AG04450 (cell line): ENCODE data around the gene TMEM250. TPM values are rescaled to one million over a fixed set of nuclear protein-coding genes. Genes with fewer than 3 reads are reported as not detected.

ENCODE experiments used
- CTCF ChIA-PET: fragments of 300-600, 350-600 bp; formaldehyde crosslinking; extraction: SDS; loops from one replicate; lab custom pipeline; 2022; ENCODE audit warnings: antibody characterized with exemption, inconsistent platforms; lab: Charles Lee
- POLR2A ChIA-PET: fragments of 350-600 bp; formaldehyde crosslinking; extraction: SDS; loops from one replicate; lab custom pipeline; 2021; ENCODE audit warnings: antibody characterized with exemption, inconsistent platforms; lab: Yijun Ruan, JAX
- DNase-seq: peaks from one replicate; pipeline ENCODE4 v3.0.0-alpha.2; 2011; ENCODE audit warnings: low read depth, low spot score
- H3K27ac ChIP-seq: one replicate; pipeline ENCODE4 v1.5.1; 2012; ENCODE audit warnings: low read depth, low read length, control low read depth
- H3K27me3 ChIP-seq: one replicate; pipeline ENCODE4 v1.6.0; 2012; ENCODE audit warnings: low read length; ENCODE audit not compliant: control insufficient read depth, insufficient read depth
- H3K4me3 ChIP-seq: 2 replicates; pipeline ENCODE4 v1.5.1; 2011; ENCODE audit warnings: mild to moderate bottlenecking, low read depth, low read length, control low read depth
- H3K9me3 ChIP-seq: 2 replicates; pipeline ENCODE4 v1.5.1; 2012; ENCODE audit warnings: low read length; ENCODE audit not compliant: control insufficient read depth, insufficient read depth
- polyA plus RNA-seq: library from polyadenylated mRNA; depleted of rRNA; stranded (reverse); fragments of >200 nt; gene quantifications from 2 replicates; pipeline ENCODE4 v1.2.3, GENCODE V29; 2011
- TF ChIP-seq, protein P1 (sequence below): IDR thresholded peaks from 2 replicates; pipeline ENCODE4 v1.5.1; 2011; ENCODE audit warnings: low read depth, low read length, control low read depth, inconsistent platforms

Gene TMEM250
- polyA plus RNA-seq, 1 experiment, result 8.8 TPM

DNA sequence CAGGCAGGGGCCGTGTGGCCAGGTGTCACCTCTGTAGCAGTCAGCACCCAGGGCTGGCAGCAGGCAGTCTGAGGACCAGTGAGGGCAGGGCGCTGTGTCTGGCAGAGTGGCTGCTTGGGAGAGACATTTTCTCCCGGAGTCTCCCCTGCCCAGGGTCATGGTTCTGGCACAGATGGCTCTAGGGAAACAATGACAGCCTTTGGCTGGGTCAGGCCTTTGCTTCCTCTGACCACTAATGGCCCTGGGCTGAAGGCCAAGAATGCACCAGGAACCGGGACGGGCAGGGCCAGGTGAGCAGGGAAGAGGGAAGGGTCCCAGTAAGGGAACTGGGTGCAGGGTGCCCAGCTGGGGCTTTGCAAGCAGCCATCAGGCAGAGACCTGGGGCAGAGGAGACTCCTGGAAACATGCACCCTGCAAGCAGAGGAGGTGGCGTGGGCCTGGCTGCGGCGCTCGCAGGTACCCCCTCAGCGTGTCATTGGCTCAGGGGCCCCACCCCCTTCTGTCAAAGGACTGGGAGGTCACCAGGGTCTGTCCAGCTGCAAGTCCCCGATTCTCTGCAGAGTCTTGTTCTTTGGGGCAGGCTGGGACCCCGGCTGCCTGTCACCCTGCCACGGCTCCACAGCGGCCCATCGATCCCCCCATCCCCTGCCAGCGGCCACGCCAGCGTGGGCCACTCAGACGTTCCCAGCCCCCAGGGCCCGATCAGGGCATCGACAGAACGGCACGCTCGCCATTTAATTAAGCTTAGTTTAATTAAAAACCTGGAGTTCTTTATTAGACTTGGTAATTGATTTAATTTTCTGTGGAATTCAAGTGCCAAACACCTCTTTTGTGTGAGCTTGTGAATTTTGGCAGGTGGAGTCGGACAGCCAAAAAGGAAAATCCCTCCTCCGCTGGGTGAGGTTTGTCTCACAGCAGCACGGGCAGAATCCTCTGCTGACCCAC is 18.9 kb upstream of the TMEM250 start:
- no peak for DNase-seq
- TF ChIP-seq, protein P1, sequence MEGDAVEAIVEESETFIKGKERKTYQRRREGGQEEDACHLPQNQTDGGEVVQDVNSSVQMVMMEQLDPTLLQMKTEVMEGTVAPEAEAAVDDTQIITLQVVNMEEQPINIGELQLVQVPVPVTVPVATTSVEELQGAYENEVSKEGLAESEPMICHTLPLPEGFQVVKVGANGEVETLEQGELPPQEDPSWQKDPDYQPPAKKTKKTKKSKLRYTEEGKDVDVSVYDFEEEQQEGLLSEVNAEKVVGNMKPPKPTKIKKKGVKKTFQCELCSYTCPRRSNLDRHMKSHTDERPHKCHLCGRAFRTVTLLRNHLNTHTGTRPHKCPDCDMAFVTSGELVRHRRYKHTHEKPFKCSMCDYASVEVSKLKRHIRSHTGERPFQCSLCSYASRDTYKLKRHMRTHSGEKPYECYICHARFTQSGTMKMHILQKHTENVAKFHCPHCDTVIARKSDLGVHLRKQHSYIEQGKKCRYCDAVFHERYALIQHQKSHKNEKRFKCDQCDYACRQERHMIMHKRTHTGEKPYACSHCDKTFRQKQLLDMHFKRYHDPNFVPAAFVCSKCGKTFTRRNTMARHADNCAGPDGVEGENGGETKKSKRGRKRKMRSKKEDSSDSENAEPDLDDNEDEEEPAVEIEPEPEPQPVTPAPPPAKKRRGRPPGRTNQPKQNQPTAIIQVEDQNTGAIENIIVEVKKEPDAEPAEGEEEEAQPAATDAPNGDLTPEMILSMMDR, result no peak
- H3K27me3 ChIP-seq, result peaks cover 43% of the 10 kb centered on the region
- no peaks in the 10 kb centered on the region; the same call in 1 of the 2 replicates for H3K9me3 ChIP-seq
- ChIA-PET POLR2A (no interaction called here), CTCF (interaction anchor here (1.3 kb wide), 1 partner anchor 33 kb away, joined by 3 read pairs; no protein-coding TSS in a partner anchor)
- H3K27ac ChIP-seq, result no peak overlapping the region
- H3K4me3 ChIP-seq, result no peak overlapping the region

DNA sequence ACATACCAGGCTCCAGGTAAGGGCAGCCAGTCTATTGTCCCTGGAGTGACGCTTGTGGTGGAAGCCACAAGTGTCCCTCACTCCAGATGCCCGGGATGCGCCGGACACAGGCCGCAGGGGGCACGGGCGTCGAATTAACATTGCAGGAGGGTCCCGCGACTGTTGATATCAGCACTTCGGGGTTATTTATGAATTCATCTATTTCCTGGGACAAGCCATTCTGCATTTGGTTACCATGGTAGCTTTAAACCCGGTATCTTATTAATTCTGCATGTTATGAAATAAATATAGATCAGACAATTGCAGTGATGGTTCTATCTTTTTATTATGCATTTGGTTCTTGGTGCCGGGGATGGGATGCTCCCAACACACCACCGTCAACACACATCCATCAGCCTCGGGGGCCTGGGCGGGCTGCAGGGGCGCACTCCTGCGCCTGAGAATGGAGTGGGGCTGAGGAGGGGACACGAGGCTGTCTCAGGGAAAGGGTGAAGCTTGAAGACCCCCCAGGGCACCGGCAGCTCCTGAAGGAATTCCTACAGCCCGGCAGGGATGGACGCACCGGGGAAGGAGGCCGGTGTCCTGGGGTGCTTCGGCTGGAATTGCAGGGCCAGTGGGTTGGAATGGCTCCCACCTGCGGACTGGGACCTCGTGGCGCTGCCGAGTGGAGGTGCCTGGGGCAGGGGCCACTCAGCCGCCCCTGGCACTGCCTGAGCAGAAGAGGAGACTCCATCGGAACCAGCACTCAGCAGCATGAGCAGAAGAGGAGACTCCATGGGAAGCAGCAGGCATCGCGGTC is 17.7 kb upstream of the TMEM250 start:
- Histone ChIP-seq H3K4me3 (no peak overlapping the region), H3K27ac (no peak overlapping the region), H3K9me3 (no peaks in the 10 kb centered on the region; the same call in 1 of the 2 replicates), H3K27me3 (peaks cover 49% of the 10 kb centered on the region)
- TF ChIP-seq, protein P1, result no peak
- CTCF ChIA-PET, result interaction anchor here (1.4 kb wide), 1 partner anchor 147 kb away, joined by 5 read pairs; no protein-coding TSS in a partner anchor
- POLR2A ChIA-PET, result no interaction called here
- DNase-seq, result no peak

DNA sequence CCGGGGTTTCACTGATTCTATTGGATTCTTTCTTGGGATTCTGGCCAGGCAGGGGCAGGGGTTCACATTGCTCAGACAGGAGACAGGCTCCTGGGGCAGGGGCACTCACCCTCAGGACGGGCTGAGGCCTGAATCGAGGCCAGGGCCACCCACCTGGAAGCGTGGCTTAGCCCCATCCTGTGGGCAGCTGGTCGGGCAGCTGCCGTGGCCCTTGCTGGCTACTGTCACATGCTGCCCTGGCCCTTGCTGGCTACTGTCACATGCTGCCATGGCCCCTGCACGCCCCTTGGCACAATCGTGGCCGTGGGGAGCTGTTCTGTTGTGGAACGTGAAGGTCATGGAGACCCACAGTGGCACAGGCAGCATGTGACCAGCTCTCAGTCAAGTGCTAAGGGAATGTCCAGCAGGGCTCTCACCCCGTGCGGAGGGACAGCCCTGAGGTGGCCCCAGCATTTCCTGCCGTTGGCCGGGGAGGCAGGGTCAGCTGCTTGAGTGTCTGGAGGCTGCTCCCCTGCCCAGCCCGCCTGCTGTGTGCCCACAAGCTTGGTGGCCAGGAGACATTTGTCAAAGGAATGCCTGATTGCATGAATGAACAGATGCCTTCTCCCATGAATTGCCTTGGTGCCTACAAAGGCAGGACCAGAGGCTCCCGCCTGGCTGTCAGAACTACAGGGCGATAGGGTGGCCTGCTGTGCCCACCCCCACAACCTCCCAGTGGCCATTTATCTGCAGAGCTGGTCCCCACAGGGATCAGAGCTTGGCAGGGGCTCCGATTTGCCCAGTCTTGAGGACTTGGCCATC is 16.9 kb upstream of the TMEM250 start:
- Histone ChIP-seq H3K4me3 (no peak overlapping the region), H3K27me3 (peaks cover 57% of the 10 kb centered on the region), H3K9me3 (no peaks in the 10 kb centered on the region; the same call in 1 of the 2 replicates), H3K27ac (no peak overlapping the region)
- ChIA-PET CTCF (interaction anchor here (1.2 to 1.4 kb wide), 2 partner anchors 77 to 148 kb away, joined by 3 to 5 read pairs; no protein-coding TSS in a partner anchor), POLR2A (no interaction called here)
- DNase-seq, result no peak
- TF ChIP-seq, protein P1, result no peak

DNA sequence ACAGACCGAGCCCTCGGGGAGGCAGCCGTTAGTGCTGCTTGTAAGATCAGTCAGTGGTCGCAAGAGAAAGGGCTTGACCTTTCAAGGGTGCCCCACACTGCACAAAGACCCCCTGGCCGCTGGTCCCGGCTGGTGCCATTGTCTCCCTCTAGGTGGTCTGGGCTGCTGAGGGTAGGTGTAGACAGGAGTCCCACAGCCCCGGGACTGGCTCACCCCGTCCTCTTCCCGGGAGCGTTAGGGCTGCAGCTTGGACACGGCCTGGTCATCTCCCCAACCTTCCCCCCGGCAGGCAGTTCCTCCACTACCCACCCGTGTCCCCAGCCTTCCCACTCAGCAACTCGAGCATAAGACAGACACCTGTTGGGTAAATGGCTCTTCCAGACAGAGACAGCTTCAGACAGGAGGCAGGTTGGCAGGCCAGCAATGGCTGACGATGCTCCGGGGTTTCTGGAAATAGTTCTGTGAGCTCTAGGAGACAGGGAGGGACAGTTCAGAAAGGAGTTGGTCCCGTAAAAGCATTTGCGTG is 15.3 kb upstream of the TMEM250 start:
- Histone ChIP-seq H3K27ac (no peak overlapping the region), H3K27me3 (peaks cover 62% of the 10 kb centered on the region), H3K4me3 (no peak overlapping the region), H3K9me3 (no peaks in the 10 kb centered on the region; the same call in 1 of the 2 replicates)
- ChIA-PET CTCF (interaction anchor here (0.7 to 0.8 kb wide), 3 partner anchors 10 to 12 kb away, joined by 3 to 4 read pairs (median 3); no protein-coding TSS in a partner anchor), POLR2A (no interaction called here)
- DNase-seq, result no peak
- TF ChIP-seq, protein P1, result no peak
